Cardiac fibroblast (primary cell): Measurements from ENCODE around the gene OTUD5.

ENCODE experiments used
- DNase-seq, 2 donors: peaks; one replicate each; pipeline versions ENCODE4 v3.0.0 to v3.0.0-alpha.2; 2010; ENCODE audit warnings: low read depth in 2 of 2
- H3K4me3 ChIP-seq, 2 donors: replicated peaks in 1 of 2; 1 replicate in 1 of 2; 2 replicates in 1 of 2; pipeline ENCODE4 v1.5.1; 2011; ENCODE audit warnings: low read depth in 2 of 2, low read length in 2 of 2, mild to moderate bottlenecking in 2 of 2, moderate library complexity in 1 of 2
- CTCF ChIP-seq: IDR thresholded peaks from one replicate; pipeline ENCODE4 v1.5.1; 2011; ENCODE audit warnings: low read depth, mild to moderate bottlenecking, low read length, inconsistent platforms

OTUD5 gene

GRCh38 chrX:48998391-48998790, 41.0 kb upstream of the OTUD5 start:
- no peak for TF ChIP-seq CTCF
- no peak overlapping the region for H3K4me3 ChIP-seq
- peak in 1 of 2 donors; percentile 0 for DNase-seq

- no peak overlapping the region for H3K4me3 ChIP-seq
- TF ChIP-seq CTCF = no peak
- no peak for DNase-seq
Measured at GRCh38 chrX:48997865-48998264, 40.5 kb upstream of the OTUD5 start.

- DNase-seq = no peak
- TF ChIP-seq CTCF = no peak
- no peak overlapping the region for H3K4me3 ChIP-seq
Measured at GRCh38 chrX:48997455-48997854, 40.0 kb upstream of the OTUD5 start.

- no peak for DNase-seq
- no peak for TF ChIP-seq CTCF
- no peak overlapping the region for H3K4me3 ChIP-seq
Measured at GRCh38 chrX:48996969-48997368, 39.6 kb upstream of the OTUD5 start.

- TF ChIP-seq CTCF = no peak
Measured at GRCh38 chrX:48992341-48992740, 34.9 kb upstream of the OTUD5 start.

GRCh38 chrX:48989483-48989882, 32.1 kb upstream of the OTUD5 start:
- TF ChIP-seq CTCF = no peak
- DNase-seq = peak in 1 of 2 donors; percentile 31
- H3K4me3 ChIP-seq = no peak overlapping the region

More at GRCh38 chrX:48992341-48992740, 34.9 kb upstream of the OTUD5 start:
- DNase-seq = no peak
- H3K4me3 ChIP-seq = no peak overlapping the region

- TF ChIP-seq CTCF = no peak
- H3K4me3 ChIP-seq = no peak overlapping the region
- no peak for DNase-seq
Measured at GRCh38 chrX:48983896-48984295, 26.5 kb upstream of the OTUD5 start.
